Measurements from ENCODE around the gene RTN4R. TPM values are rescaled to one million over a fixed set of nuclear protein-coding genes. Genes with fewer than 3 reads are reported as not detected.

RTN4R gene
- total RNA-seq, 1 experiment from 2014 or later: 19.0 TPM

GRCh38 chr22:20220629-20221026, 47.5 kb downstream of the RTN4R start:
- ChIA-PET POLR2A (interaction anchor here (0.6 kb wide), 1 partner anchor 11 kb away, joined by 3 read pairs; no protein-coding TSS in a partner anchor), CTCF (no interaction called here), RAD21 (ENCODE audit: low non-redundant PET in 1 of 2, low total read pairs in 2 of 2, uncharacterized antibody in 2 of 2, unreplicated experiment in 2 of 2) (no interaction called here)
- no peak for TF ChIP-seq YY1 (IDR thresholded peaks at IDR 0.05; ENCODE audit: extremely low read depth, insufficient replicate concordance, low read depth, low read length)
- TF ChIP-seq SIN3A (IDR thresholded peaks at IDR 0.05; ENCODE audit: low read depth): no peak
- no peak for TF ChIP-seq MAX (IDR thresholded peaks at IDR 0.05)
- TF ChIP-seq RAD21 (IDR thresholded peaks at IDR 0.05; ENCODE audit: low read depth): no peak
- no peak for TF ChIP-seq CBX3 (IDR thresholded peaks at IDR 0.05; ENCODE audit: low read depth)
- no peak for TF ChIP-seq CTCF (IDR thresholded peaks at IDR 0.05 in 2 of 3, conservative IDR thresholded peaks at IDR 0.05 in 1 of 3; ENCODE audit: borderline replicate concordance in 1 of 3, insufficient read depth in 1 of 3, low read depth in 2 of 3, low read length in 2 of 3)
- TF ChIP-seq SP1 (IDR thresholded peaks at IDR 0.05; ENCODE audit: low read depth): no peak
- no peaks in the 10 kb centered on the region for H3K27me3 ChIP-seq (ENCODE audit: insufficient read depth, low read length)
- ATAC-seq: no peak
- H3K9me3 ChIP-seq (ENCODE audit: control insufficient read depth in 1 of 2, insufficient read depth in 1 of 2, low read depth in 1 of 2, low read length in 2 of 2): peaks cover 0 to 14% of the 10 kb centered on the region in 2 experiments; a peak in 1 of 4 replicates
- no TSS peak for BruUV-seq (replicated peaks)
- H3K27ac ChIP-seq (ENCODE audit: low read depth, low read length): no peak overlapping the region
- H2AFZ ChIP-seq (ENCODE audit: low read depth, low read length, poor library complexity, severe bottlenecking): no peak overlapping the region
- no peaks in the 10 kb centered on the region for H4K20me1 ChIP-seq (ENCODE audit: insufficient read depth)
- no peaks in the 10 kb centered on the region for H3K79me2 ChIP-seq (ENCODE audit: insufficient read depth, low read length)
- H3K9ac ChIP-seq (ENCODE audit: low read length): no peak overlapping the region
- H3K36me3 ChIP-seq (ENCODE audit: control insufficient read depth in 1 of 2, insufficient read depth in 2 of 2, low read length in 2 of 2): no peaks in the 10 kb centered on the region
- H3K4me1 ChIP-seq (ENCODE audit: control insufficient read depth in 1 of 2, insufficient read depth in 2 of 2, low read length in 2 of 2): no peaks in the 10 kb centered on the region
- no peak for DNase-seq (ENCODE audit: low read depth, low spot score)
- H3K9me2 ChIP-seq (ENCODE audit: insufficient read depth): no peaks in the 10 kb centered on the region
- no peak overlapping the region for H3K4me2 ChIP-seq (ENCODE audit: low read length)
- intact Hi-C loops (cut with micrococcal nuclease): no loop called here
- no peak overlapping the region for H3K4me3 ChIP-seq (replicated peaks in 1 of 2; ENCODE audit: low read depth in 1 of 2, low read length in 2 of 2)

Measured in HCT116 (cell line).